Dermis microvascular lymphatic vessel endothelial cell (primary cell): ENCODE measurements around the gene CD2AP. TPM values are rescaled to one million over a fixed set of nuclear protein-coding genes. Genes with fewer than 3 reads are reported as not detected.

ENCODE experiments used
- total RNA-seq: library from RNA; depleted of rRNA; stranded (reverse); fragments of >200 nt; gene quantifications from 2 replicates; pipeline ENCODE4 v1.2.1, GENCODE V29; 2014

CD2AP gene
- total RNA-seq, 1 donor from 2014 or later = 19.8 TPM

Other genes starting within 250 kb of the CD2AP start
- gene TNFRSF21, start 167.9 kb upstream of the CD2AP start, total RNA-seq = 60.7 and 120 TPM in 2 replicates
- gene ADGRF4, start 220.8 kb downstream of the CD2AP start, total RNA-seq = not detected in 2 replicates